NCI-H2081 (cell line): ENCODE data around the gene DXO.
"Not testable (repeated sequence)": the region's sequence is repeated elsewhere in the genome, so short reads cannot be mapped to it uniquely, and the experiment has no call there.

Source experiments
- DNase-seq, 2 experiments: peaks; one replicate each; lab custom pipeline; 2025; lab: John Stamatoyannopoulos, UW

DXO gene

DNA sequence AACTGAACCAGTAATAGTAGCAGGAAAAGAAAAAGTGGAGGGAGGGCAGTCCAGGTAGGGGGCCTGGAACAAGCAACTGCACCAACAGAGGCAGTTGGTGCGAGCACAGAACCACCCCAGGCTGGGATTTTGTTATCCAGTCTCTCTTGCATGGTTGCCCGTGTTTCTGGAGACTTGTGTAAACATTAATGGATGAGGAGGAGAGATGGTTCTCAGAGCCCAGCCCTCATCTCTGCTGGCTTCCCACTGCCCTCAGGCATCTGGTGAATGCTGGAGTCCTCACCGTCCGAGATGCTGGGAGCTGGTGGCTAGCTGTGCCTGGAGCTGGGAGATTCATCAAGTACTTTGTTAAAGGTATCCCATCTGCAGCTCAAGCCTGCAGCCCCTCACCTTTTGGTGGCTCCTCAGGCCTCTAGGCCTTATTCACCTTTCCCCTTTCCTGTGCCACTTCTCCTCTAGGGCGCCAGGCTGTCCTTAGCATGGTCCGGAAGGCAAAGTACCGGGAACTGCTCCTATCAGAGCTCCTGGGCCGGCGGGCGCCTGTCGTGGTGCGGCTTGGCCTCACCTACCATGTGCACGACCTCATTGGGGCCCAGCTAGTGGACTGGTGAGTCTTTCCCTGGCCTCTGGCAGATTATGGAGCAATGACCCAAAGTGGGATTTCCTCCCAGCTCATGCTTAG lies 8.4 kb upstream of the DXO start:
- DNase-seq = not testable (repeated sequence)

DNA sequence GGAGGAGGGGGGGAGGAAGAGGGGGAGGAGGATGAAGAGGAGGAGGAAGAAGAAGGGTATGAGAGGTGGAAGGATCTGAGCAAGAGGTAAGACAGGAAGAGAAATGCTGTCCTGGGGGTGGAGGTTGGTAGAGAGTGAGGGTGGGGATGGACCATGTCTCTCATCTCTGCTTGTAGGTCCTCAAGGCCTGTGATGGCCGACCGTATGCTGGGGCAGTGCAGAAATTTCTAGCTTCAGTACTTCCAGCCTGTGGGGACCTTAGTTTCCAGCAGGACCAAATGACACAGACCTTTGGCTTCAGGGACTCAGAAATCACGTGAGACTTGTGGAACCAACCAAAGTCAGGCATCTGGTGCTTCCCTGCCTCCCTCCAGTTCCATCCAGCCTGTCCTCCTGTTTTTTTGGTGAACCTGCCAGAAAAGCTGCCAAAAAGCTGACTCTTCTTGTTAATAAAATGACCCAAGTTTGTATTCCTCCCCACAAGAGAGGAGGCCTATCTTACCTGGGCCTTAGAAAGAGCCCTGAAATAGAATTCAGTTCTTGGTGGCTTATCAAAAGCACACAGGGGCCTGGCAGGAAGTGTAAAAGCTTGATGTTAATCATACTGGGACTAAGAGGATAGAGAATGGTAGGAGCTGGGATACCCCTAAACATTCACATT lies 7.4 kb upstream of the DXO start:
- no peak for DNase-seq

DNA sequence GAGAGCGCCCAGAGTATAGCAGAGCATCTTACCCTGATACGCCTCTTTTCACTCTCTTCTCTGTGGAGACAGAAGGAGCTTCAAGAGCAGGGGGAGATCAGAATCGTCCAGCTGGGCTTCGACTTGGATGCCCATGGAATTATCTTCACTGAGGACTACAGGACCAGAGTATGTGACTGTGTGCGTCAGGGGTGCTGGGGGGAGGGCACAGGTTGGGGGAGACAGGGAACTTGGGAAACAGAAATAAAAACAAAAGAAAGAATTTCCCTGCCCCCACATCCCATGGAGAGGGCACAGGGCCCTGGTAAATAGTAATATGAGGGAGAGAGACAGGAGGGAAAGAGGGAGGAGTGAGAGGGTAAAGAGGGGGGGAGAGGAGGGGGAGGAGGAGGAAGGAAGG lies 6.9 kb upstream of the DXO start:
- no peak for DNase-seq

DNA sequence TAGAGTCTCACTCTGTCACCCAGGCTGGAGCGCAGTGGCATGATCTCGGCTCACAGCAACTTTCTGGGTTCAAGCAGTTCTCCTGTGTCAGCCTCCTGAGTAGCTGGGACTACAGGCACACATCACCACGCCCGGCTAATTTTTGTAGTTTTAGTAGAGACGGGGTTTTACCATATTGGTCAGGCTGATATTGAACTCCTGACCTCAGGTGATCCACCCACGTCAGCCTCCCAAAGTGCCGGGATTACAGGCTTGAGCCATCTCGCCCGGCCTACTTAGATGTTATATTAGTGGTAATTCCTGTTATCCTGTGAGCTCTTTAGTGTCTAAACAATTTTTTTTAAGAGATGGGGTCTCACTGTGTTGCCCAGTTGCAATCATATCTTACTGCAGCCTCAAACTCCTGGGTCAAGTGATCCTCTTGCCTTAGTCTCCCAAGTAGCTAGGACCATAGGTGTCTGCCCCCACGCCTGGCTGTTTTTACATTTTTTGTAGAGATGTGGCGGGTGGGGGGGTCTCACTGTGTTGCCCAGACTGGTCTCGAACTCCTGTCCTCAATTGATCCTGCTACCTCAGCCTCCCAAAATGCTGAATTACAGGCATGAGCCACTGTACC lies 6.0 kb upstream of the DXO start:
- DNase-seq = no peak

DNA sequence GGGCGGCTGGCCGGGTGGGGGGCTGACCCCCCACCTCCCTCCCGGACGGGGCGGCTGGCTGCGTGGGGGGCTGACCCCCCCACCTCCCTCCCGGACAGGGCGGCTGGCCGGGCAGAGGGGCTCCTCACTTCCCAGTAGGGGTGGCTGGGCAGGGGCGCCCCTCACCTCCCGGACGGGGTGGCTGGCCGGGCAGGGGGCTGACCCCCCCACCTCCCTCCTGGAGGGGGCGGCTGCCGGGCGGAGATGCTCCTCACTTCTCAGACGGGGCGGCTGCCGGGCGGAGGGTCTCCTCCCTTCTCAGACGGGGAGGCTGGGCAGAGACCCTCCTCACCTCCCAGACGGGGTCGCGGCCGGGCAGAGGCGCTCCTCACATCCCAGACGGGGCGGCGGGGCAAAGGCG lies 4.1 kb upstream of the DXO start:
- DNase-seq = not testable (repeated sequence)

DNA sequence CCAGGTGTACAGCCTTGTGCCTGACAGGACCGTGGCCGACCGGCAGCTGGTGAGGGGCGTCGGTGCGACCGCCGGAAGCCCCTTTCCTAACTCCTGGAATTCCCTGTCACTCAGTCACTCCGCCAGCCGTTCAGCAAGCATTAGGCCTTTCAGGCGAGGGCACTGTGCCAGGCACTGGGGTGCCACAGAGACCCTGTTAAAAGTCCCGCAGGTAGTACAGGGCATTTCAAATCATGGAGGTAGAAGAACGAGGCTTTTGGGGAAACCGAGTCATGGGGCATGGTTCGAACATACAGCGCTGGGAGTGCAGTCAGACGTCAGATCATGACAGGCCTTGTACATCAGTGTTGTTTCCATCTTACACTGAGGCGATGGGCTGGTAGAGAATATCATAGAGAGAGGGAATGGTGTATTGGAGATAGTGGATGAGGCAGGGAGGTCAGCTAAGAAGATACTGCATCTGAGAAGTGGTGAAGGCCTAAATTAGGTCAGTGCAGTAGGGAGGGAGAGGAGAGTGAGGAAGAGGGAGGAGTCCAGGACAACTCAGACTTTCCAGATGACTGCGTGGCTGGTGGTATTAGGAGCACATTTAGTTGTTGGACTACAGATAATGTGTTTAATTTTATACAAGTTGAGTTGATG lies 892 bp upstream of the DXO start:
- no peak for DNase-seq

DNA sequence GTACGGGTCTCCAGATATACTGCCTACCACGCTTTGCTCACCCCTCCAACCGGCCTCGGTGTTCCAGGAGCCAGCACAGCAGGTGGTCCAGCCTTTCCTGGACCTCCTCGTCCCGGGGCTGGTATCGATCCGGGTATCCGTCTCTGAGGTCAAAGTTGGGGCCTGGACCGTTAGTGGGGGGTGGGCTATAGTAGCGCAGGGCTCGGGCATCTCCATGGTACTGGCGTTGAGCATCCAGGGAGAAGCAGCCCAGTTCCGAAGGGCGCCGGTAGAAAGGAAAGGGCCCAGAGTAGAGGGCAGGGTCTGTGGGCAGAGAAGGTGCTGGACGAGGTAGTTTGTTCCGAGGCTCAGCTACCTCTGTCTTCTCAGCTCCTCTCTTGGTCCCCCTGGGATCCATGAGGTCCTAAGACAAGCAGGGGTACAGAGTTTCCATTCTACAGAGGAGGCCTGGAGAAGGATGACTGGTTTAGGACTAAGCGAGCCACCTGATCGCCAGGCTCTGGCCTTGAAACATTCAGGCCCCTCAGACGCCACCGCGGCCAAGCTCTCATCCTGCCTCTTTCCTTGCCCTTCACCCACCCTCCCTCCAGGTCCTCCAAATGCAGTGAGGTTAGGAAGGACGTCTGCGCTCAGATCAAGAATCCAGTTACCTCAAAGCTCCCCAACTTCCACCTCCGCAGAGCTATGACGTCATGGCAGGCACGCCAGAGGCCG lies 502 bp downstream of the DXO start:
- DNase-seq = peak in 1 of 2 experiments; percentile 37

DNA sequence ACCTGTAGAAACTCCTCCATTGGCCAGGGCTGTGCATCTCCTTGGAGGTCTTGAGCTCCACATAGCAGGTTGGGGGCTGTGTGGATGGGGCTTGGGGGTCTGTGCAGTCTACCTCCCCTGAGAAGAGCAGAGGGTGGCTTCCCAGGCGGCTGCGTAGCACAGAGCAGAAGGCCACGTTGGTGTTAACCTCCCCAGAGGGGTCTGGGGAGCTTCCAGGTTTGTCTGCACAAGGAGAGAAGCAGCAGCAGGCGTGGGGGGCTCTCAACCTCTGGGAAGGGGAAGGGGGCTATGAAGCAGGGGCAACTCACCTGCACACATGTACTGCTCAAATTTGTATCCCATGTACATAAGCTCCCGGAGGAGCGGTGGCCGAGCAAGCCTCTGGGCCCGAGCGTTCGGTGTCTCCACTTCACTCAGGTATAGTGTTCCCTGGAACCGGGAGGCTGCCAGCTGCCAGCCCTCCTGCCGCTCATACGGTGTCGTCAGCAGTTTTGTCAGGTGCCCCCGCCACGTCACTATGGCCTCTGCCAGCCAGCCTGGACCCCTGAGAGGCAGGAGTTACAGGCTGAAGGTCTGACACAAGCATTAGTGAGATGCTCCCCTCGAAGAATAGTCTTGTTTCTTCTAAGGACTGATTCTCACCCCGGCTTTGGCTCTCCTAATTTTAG lies 1.2 kb downstream of the DXO start:
- DNase-seq = peak; percentile 37 to 72

DNA sequence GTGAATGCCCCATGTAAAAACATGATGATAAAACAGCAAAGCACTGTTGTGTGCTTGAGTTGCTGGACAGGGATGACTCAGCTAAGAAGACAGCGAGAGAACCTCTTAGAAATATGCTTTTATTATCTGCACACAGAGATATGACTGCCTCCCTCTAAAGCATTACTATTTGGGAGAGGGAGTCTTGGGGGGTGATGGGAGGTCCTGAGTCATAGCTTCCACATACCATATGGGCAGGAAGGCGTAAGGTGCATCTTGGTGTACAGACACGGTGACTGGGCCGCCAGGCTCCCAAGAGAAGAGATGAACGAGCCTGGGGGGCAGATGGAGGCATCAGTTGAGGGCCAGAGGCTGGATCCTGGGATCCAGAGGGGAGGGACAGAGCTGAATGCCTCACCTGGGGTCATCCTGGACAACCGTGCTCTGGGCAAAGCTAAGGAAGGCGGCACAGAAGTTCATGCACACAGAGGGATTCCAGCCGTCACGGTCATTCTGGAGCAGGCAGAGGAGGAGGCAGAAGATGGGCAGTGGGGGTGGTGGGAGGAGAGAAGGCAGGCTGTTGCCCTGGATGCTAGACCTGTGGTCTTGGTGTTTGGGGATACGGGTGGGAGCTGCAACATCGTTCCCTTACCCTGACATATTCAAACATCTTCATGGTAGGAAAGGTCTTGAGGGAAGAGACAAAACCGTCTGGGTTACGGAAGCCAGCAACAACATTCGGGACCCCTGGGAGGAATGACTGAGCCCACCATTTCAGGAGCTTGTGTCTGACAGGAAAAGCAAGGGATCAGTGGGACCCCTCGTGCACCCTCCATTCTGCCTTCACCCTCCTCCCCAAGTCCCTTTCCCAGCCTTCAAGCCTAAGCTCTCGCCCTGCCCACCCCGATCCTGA lies 2.0 kb downstream of the DXO start:
- no peak for DNase-seq

DNA sequence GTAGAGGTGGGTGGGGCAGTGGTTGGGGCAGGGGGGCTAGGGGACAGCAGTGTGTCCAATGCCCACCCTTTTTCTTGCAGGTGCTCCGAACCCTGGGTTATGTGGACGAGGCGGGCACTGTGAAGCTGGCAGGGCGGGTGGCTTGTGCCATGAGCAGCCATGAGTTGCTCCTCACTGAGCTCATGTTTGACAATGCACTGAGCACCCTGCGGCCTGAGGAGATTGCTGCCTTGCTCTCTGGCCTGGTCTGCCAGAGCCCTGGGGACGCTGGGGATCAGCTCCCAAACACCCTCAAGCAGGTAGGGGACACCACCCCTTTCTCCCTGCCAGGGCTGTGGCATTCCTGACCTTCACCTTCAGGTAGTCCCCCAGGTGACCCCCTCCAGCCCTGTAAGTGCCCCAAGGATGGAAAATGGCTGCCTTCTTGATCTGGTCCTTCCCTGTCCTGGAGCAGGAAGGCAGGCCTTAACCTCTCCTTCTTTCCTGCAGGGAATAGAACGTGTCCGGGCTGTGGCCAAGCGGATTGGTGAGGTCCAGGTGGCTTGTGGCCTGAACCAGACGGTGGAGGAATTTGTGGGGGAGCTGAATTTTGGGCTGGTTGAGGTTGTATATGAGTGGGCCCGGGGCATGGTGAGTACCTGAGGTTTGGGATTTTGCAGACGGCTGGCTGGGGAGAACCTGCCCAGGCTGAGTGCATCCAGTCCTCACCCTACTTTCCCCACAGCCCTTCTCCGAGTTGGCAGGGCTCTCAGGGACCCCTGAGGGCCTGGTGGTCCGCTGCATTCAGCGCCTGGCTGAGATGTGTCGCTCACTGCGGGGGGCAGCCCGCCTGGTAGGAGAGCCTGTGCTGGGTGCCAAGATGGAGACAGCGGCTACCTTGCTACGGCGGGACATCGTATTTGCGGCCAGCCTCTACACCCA lies 2.9 kb downstream of the DXO start:
- no peak for DNase-seq

DNA sequence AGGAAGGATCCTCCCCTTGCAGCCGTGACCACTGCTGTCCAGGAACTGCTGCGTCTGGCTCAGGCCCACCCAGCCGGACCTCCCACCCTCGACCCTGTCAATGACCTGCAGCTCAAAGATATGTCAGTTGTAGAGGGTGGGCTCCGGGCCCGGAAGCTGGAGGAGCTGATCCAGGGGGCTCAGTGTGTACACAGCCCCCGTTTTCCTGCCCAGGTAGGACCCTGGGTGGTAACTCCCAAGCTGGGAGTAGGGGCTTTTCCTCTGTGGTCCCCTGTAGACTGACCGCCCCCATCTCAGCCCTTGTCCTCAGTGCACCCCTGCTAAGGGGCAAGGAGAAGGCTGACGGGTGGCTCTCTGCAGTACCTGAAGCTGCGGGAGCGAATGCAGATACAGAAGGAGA lies 3.6 kb downstream of the DXO start:
- no peak for DNase-seq

DNA sequence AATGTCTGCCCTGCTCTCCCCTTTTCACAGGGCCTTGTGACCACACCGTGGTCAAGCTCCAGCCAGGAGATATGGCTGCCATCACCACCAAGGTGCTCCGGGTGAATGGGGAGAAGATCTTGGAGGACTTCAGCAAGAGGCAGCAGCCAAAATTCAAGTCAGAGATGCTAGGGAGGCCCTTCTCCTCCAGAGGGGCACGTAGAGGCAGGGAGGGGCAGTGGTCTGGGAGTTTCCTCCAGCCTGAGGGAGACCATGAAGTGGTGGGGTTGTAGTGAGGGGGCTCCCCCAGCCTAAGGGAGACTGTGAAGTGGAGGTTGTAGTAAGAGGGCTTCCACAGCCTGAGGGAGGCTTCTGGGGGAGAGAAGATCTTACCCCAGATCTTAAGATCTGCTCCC lies 4.0 kb downstream of the DXO start:
- no peak for DNase-seq

DNA sequence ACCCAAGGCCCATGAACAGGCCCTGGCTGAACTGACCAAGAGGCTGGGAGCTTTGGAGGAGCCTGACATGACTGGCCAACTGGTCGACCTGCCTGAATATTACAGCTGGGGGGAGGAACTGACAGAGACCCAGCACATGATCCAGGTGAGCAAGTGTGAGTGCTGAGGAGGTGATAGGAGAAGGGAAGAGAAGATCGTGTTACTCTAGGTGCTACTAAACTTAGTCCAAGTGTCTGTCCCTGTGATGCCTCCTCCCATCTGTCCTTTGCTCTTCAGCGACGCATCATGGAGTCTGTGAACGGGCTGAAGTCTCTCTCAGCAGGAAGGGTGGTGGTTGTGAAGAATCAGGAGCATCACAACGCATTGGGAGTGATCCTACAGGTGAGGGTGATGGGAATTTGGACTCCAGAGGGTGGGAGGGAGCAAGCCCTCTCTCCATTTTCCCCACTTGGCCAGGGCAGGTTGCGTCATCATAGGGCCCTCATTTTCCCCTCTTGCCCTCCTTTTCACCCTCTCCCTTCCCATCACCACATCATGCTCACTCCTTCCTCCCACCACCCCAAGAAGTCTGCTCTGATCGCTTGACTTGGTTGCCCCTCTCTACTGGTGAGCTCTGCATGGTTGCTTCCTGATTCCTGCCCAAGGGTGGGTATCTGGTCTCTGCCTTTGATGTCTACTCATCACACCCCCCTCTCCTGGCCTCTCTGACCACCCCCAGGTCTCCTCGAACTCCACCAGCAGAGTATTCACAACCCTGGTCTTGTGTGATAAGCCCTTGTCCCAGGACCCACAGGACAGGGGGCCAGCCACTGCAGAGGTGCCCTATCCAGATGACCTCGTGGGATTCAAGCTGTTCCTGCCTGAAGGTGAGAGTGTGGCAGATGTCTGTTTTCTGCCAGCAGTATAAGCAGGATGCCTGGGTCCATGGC lies 4.7 kb downstream of the DXO start:
- no peak for DNase-seq

DNA sequence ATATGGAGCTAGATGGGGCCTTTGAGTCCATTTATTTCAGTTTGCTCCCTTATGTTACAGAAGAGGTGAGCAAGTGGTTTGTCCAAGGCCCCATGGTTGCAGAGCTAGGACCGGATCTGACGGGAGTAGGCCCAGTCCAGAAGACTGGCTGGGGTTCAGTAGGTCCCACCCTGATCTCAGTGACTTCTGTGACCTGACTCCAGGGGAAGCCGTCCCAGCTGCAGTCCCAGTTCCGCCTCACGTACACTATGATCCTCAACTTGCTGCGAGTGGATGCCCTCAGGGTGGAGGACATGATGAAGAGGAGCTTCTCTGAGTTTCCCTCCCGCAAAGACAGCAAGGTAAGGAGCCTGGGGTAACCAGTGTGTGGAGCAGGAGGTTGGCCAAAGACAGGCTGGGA lies 5.4 kb downstream of the DXO start:
- DNase-seq = no peak

DNA sequence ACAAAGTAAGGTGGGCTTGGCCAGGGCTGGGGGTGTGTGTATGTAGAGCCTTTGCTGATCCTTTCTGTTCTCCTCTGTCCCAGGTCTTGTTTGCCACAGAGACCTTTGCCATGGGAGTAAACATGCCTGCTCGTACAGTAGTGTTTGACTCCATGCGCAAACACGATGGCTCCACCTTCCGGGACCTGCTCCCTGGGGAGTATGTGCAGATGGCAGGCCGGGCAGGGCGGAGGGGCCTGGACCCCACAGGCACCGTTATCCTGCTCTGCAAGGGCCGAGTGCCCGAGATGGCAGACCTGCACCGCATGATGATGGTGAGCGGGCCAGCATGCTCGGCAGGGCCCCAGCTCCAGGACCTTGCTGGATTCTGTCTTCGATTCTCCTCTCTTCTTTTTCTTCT lies 6.2 kb downstream of the DXO start:
- DNase-seq = no peak

DNA sequence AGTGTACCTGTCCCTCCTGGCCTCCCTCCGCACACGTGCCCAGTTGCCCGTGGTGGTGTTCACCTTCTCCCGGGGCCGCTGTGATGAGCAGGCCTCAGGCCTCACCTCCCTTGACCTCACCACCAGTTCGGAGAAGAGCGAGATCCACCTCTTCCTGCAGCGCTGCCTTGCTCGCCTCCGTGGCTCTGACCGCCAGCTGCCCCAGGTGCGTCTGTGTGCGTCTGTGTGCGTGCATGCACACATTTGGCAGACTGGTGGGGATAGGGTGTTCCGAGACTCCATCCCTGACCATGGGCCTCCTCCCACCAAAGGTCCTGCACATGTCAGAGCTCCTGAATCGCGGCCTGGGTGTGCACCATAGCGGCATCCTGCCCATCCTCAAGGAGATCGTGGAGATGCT lies 8.0 kb downstream of the DXO start:
- no peak for DNase-seq

DNA sequence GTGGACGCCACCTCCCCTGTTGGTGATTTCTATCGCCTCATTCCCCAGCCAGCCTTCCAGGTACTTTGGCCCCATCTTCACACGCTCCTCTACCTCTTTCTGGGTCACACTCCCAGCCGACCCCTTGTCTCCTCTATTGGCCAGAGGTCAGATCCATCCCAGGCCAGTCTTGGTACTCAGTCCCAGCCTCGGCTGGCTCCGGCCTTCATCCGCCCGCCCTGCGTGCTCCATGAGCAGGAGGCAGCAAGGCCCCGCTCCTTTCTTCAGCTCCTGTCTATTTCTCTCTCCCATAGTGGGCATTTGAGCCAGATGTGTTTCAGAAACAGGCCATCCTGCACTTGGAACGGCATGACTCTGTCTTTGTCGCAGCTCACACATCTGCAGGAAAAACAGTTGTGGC lies 10.3 kb downstream of the DXO start:
- no peak for DNase-seq
